GM19455 (cell line): Measurements from ENCODE around the gene EGFL7.

Experiments
- ATAC-seq: cut with Tn5 transposase; IDR thresholded peaks from one replicate; pipeline ENCODE4 v1.9.1; 2021; ENCODE audit not compliant: unreplicated experiment

Gene EGFL7

DNA sequence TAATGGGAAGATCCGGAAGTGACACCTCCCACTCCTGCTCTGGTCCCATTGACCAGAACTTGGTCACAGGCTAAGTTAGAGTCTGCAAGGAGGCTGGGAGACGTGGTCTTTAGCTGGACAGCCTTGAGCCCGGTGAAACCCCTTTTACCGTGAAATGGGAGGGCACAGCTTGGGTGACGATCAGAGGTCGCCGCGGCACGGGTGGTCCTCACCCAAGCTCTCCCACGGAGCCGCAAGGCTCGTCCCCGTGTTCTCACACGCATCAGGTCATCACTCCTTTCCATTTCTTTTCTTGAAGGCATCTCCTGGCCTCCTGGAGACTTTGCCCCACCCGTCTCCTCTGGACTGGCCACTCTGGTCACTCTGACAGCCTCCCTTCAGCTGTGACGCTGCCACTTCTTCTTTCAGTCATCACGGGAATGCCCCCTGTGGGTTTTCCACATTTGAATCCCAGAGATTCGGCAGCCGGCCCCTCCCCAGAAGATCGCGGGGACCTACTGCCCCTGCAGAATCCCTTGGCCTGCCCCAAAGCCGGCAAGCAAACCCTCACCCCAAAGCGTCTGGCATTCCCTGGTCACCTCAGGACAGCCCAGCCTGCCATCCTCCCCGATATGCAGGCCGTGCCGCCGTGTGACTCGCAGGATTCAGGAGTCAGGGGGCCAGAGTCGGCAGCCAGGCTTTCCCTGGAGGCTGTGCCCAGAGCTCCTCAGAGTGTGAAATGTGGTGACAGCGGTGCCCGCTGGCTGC lies 18.9 kb upstream of the EGFL7 start:
- no peak for ATAC-seq

- no peak for ATAC-seq
Measured at GRCh38 chr9:136644343-136644592, 18.4 kb upstream of the EGFL7 start.

- no peak for ATAC-seq
Measured at GRCh38 chr9:136644593-136645351, 17.9 kb upstream of the EGFL7 start.

DNA sequence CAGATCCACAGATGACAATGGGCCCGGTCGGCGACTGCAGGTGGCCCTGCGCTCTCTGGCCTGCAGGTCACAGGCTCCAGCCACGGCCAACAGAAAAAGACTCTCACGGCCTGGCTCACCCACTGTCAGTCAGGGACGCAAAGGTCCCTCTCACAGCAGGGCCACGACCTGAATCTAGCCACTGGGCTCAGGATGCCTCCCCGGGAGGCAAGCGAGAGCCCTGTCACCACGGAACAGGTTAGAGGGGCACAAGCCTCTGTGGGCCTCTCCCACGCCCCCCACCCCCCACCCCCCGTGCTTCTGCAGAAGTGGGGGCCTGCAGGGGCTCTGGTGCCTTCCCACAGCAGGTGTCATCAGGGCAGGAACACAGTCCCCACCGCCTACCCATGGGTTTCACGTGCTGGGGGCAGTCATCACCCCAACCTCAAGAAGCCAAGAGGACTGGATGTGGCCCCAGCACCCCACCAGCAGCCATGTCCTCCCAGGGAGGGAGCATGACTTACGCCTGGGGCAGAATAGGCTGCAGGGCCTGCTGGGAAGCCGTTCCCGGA lies 17.3 kb upstream of the EGFL7 start:
- ATAC-seq: no peak

DNA sequence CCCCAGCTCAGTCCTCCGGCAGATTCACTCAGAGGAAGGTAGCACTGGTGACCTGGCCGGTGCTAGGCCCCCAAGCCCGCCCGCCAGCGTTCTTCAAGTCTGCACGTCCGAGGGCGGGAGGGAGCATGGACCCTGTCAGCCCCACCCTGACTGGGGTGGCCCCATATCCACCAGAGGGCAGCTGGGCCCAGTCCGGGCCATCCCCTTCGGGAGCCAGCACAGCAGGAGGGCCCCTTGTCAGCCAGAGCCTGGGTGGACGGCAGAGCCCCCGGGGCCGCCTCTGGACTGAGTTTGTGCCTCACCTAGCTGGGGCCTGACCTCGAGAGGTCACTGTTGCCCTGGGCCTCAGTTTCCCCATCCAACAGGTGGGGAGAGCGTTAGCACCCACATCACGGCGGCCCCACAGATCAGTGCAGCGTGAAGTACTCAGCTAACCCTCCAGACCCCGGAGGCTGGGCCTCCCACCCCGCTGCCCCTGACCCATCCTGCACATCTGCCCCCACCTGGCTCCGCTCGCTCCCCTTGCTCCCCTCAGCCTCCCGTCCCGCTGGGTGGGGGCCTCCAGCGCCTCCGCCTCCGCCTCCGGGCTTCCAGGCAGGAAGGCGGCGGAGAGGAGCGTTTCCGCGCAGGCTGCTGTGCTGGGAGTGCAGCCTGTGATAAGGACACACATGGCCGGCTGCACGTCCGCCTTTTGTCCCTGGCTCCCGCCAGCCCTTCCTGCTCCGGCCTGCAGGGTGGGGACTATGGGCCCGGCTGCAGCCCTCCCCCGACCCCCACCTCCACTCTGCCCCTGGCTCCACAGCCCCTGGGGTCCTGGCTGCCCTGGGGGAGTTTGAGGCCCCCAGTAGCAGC lies 16.6 kb upstream of the EGFL7 start:
- ATAC-seq: no peak

DNA sequence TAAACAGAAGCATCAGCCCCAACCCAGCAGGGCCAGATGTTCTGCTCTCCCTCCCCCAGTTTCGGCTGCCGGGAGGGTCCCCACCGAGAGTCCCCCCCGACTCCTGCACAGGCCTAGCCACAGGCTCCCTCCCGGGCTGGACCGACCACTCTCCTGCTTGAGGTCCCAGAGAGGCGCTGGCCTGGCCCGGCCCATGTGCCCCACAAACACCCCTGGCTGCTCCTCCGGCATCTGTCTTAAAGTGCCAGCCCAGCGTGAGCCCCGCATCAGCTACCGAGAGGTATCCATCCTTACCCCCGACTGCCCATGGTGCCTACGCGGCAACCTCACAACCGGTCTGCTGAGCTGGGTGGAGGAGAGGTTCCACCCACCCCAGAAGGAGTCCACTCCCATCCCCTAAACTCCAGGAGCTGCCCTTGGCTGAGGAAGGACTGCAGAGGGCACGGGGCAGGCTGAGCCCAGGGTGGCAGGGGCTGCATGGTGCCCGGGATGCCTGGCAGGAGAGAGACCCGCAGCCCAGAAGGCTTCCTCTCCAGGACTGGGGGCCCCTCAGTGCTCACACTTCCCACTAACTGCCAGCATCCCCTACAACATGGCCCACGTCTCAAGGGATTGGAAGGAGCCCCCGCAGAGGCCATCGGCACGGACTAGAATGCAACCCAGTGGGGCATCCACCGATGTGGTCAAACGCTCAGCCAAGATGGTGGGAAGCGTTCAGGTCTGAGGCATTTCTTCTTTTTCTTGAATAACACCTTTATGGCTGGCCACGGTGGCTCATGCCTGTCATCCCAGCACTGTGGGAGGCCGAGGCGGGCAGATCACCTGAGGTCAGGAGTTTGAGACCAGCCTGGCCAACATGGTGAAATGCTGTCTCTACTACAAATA lies 15.6 kb upstream of the EGFL7 start:
- no peak for ATAC-seq

- ATAC-seq: no peak
Measured at GRCh38 chr9:136648751-136649150, 14.0 kb upstream of the EGFL7 start.

GRCh38 chr9:136650021-136650420 lies 12.7 kb upstream of the EGFL7 start:
- no peak for ATAC-seq

GRCh38 chr9:136650648-136651047 lies 12.1 kb upstream of the EGFL7 start:
- no peak for ATAC-seq

- ATAC-seq: no peak
Measured at GRCh38 chr9:136651860-136652259, 10.9 kb upstream of the EGFL7 start.

- ATAC-seq: no peak
Measured at GRCh38 chr9:136653323-136654079, 9.2 kb upstream of the EGFL7 start.

GRCh38 chr9:136654820-136655535 lies 7.7 kb upstream of the EGFL7 start:
- ATAC-seq: no peak

- no peak for ATAC-seq
Measured at GRCh38 chr9:136655536-136656182, 7.1 kb upstream of the EGFL7 start.

DNA sequence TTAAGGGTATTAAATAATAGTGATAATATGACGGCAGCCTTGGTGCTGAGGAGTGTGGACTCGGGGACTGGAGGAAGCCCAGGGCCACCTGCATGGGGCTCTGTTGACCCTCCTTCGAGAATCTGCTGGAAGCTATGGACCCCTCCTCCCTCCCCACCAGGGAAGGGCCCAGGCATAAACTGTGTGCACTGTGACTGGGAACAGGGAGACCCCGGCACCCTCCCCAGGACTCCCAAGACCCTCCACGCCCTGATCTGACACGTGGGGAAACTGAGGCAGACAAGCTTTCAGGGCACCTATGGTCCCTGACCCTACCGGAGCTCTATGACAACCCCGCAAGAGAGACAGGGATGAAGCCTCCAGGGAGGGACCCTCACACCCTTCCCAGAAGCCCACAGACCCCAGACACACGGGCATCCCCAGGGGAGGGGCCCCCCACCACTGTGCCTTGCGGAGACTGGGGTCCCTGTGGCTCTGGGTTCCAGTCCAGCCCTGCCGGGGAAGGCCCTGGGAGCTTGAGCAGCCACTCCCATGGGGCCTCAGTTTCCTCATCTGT lies 6.5 kb upstream of the EGFL7 start:
- no peak for ATAC-seq

GRCh38 chr9:136656795-136657611 lies 5.7 kb upstream of the EGFL7 start:
- no peak for ATAC-seq

DNA sequence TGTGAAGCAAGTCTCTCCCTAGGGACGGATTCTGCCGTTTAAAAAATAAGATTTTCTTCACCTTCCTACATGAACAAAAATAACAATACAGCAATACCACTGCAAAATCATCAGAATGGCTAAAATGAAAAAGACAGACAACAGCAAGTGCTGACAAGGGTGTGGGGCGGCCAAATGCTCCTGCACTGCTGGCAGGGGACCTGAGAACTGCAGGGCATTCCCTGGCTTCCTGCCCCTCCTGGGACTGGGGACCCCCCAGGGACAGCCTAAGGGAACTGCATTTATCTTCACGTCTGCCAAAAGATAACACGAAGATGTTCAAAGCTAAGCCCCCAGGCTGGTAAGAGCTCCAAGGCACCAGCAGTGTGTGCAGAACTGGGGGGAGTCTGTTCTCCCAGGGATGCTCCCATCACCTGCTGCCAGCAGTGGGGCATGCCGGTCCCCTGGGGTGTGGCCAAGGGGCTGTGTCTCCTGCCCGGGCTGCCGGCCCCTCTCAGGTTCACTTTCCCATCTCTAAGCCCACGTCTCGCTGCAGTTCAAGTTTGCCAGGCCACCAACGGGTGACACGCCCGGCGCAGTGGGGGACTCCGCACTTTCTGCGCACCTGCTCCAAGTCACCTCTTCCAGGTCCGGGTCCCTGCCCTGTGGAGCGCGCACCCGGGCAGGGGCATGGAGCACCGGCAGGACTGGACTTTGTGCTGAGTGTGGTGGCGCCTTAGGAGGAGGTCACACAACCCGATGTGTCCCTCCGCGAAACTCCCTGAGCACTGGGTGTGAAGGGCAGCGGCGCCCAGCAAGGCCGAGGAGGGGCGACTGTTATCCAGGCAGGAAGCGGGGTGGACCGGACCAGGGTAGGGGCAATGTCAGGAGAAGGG lies 4.5 kb upstream of the EGFL7 start:
- ATAC-seq: no peak
